Hindlimb muscle (tissue), 1 donor: ENCODE measurements around the gene PRDM16. TPM values are rescaled to one million over a fixed set of nuclear protein-coding genes. Genes with fewer than 3 reads are reported as not detected.

Experiments
- DNase-seq: peaks from one replicate; pipeline ENCODE4 v3.0.0-alpha.2; 2013
- polyA plus RNA-seq: library from polyadenylated mRNA; unstranded; fragments of 120-200 nt; gene quantifications from one replicate; pipeline ENCODE4 v1.2.1, GENCODE V29; 2013; ENCODE audit not compliant: insufficient read length

The PRDM16 gene
- polyA plus RNA-seq, 1 donor, result 0.80 TPM

GRCh38 chr1:3402258-3403010 is 333.4 kb downstream of the PRDM16 start:
- no peak for DNase-seq

- DNase-seq, result no peak
Measured at GRCh38 chr1:3403011-3403345, 334.0 kb downstream of the PRDM16 start.

- DNase-seq, result no peak
Measured at GRCh38 chr1:3403388-3404231, 334.6 kb downstream of the PRDM16 start.

- DNase-seq, result no peak
Measured at GRCh38 chr1:3404301-3404700, 335.3 kb downstream of the PRDM16 start.

GRCh38 chr1:3404801-3405200 is 335.8 kb downstream of the PRDM16 start:
- DNase-seq, result no peak

- DNase-seq, result no peak
Measured at GRCh38 chr1:3405491-3405890, 336.5 kb downstream of the PRDM16 start.

GRCh38 chr1:3405974-3406867 is 337.2 kb downstream of the PRDM16 start:
- DNase-seq, result no peak

- no peak for DNase-seq
Measured at GRCh38 chr1:3407021-3407420, 338.0 kb downstream of the PRDM16 start.

- no peak for DNase-seq
Measured at GRCh38 chr1:3408751-3409266, 339.8 kb downstream of the PRDM16 start.

GRCh38 chr1:3409366-3410141 is 340.6 kb downstream of the PRDM16 start:
- DNase-seq, result no peak

- DNase-seq, result peak; percentile 60
Measured at GRCh38 chr1:3410142-3410925, 341.3 kb downstream of the PRDM16 start.

GRCh38 chr1:3411806-3412205 is 342.8 kb downstream of the PRDM16 start:
- no peak for DNase-seq

- DNase-seq, result no peak
Measured at GRCh38 chr1:3412376-3412775, 343.4 kb downstream of the PRDM16 start.

- DNase-seq, result no peak
Measured at GRCh38 chr1:3413975-3414710, 345.1 kb downstream of the PRDM16 start.

GRCh38 chr1:3415260-3416090 is 346.5 kb downstream of the PRDM16 start:
- no peak for DNase-seq

- DNase-seq, result no peak
Measured at GRCh38 chr1:3417082-3417739, 348.2 kb downstream of the PRDM16 start.

GRCh38 chr1:3417934-3418333 is 348.9 kb downstream of the PRDM16 start:
- DNase-seq, result no peak

GRCh38 chr1:3418600-3418999 is 349.6 kb downstream of the PRDM16 start:
- DNase-seq, result no peak
